Chondrocyte (in vitro differentiated cells): ENCODE measurements around the gene DAB2IP. TPM values are rescaled to one million over a fixed set of nuclear protein-coding genes. Genes with fewer than 3 reads are reported as not detected.

Source experiments
- DNase-seq: peaks from one replicate; pipeline ENCODE4 v3.0.0; 2021; ENCODE audit warnings: mixed read lengths, low spot score
- H3K27ac Mint-ChIP-seq: one replicate; pipeline ENCODE4 v1.8.0; 2021; ENCODE audit warnings: mild to moderate bottlenecking, moderate library complexity, mixed read lengths; ENCODE audit not compliant: unreplicated experiment
- H3K27me3 Mint-ChIP-seq: 2 replicates; pipeline ENCODE4 v1.8.0; 2021; ENCODE audit warnings: low read depth, mixed read lengths
- H3K36me3 Mint-ChIP-seq: 2 replicates; pipeline ENCODE4 v1.8.0; 2021; ENCODE audit warnings: low read depth, mixed read lengths
- H3K4me1 Mint-ChIP-seq: 2 replicates; pipeline ENCODE4 v1.8.0; 2021; ENCODE audit warnings: low read depth, mild to moderate bottlenecking, mixed read lengths
- H3K4me3 Mint-ChIP-seq: one replicate; pipeline ENCODE4 v1.8.0; 2021; ENCODE audit warnings: mild to moderate bottlenecking, moderate library complexity, mixed read lengths; ENCODE audit not compliant: unreplicated experiment
- H3K9me3 Mint-ChIP-seq: 2 replicates; pipeline ENCODE4 v1.8.0; 2021; ENCODE audit warnings: low read depth, mixed read lengths
- total RNA-seq: library from RNA; stranded (reverse); gene quantifications from 3 replicates; pipeline ENCODE4 v1.2.1, GENCODE V29; 2021
- TF ChIP-seq, protein P1 (sequence below): fragments of 200-600 bp; sonication (generic); IDR thresholded peaks from 2 replicates; pipeline ENCODE4 v1.5.0; 2021; ENCODE audit warnings: antibody characterized with exemption, mild to moderate bottlenecking, moderate library complexity

The DAB2IP gene
- total RNA-seq, 1 donor from 2014 or later, result 58.5 TPM

DNA sequence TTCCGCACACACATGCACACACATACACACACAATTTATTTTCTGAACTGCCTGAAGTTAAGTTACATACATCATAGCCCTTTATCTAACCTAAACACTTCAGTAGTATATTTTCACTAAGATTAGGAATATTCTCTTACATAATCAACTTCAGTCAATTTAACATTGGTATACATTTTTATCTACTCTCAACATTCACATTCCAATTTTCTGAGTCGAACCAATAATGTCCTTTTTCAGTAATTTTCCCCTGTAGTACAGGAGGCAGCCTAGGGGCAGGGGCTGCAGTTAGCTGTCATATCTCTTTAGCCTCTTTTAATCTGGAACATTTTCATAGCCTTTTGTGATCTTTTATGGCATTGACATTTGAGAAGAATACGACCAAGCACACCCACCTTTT lies 150.1 kb downstream of the DAB2IP start:
- H3K36me3 Mint-ChIP-seq, result peaks cover 6% of the 10 kb centered on the region
- no peak overlapping the region for H3K4me3 Mint-ChIP-seq
- no peaks in the 10 kb centered on the region for H3K4me1 Mint-ChIP-seq
- H3K27ac Mint-ChIP-seq, result no peak overlapping the region
- H3K27me3 Mint-ChIP-seq, result peaks cover 9% of the 10 kb centered on the region
- TF ChIP-seq, protein P1, sequence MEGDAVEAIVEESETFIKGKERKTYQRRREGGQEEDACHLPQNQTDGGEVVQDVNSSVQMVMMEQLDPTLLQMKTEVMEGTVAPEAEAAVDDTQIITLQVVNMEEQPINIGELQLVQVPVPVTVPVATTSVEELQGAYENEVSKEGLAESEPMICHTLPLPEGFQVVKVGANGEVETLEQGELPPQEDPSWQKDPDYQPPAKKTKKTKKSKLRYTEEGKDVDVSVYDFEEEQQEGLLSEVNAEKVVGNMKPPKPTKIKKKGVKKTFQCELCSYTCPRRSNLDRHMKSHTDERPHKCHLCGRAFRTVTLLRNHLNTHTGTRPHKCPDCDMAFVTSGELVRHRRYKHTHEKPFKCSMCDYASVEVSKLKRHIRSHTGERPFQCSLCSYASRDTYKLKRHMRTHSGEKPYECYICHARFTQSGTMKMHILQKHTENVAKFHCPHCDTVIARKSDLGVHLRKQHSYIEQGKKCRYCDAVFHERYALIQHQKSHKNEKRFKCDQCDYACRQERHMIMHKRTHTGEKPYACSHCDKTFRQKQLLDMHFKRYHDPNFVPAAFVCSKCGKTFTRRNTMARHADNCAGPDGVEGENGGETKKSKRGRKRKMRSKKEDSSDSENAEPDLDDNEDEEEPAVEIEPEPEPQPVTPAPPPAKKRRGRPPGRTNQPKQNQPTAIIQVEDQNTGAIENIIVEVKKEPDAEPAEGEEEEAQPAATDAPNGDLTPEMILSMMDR, result no peak
- peaks cover 14% of the 10 kb centered on the region for H3K9me3 Mint-ChIP-seq
- DNase-seq, result no peak

DNA sequence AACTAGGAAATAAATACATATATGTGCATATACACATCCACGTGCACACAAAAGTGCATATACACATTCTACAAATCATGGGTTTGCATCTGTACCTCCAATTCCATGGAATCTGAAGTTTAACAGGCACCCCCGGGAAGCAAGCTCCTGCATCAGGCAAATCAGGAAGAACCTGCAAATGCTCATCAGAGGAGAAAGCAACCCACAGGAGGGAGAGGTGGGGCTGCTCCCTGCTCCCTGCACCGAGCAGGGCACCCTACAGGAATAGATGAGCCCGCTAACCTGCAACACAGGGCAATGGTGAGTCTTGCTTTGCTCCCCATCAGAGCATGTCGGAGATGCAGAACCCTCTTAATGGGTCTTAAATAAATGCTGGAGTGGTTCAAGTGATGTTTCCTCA lies 151.3 kb downstream of the DAB2IP start:
- Mint-ChIP-seq H3K4me1 (no peaks in the 10 kb centered on the region), H3K27me3 (peaks cover 9% of the 10 kb centered on the region), H3K4me3 (no peak overlapping the region), H3K9me3 (peaks cover 14% of the 10 kb centered on the region), H3K27ac (no peak overlapping the region), H3K36me3 (peaks cover 6% of the 10 kb centered on the region)
- no peak for DNase-seq
- TF ChIP-seq, protein P1, result no peak

DNA sequence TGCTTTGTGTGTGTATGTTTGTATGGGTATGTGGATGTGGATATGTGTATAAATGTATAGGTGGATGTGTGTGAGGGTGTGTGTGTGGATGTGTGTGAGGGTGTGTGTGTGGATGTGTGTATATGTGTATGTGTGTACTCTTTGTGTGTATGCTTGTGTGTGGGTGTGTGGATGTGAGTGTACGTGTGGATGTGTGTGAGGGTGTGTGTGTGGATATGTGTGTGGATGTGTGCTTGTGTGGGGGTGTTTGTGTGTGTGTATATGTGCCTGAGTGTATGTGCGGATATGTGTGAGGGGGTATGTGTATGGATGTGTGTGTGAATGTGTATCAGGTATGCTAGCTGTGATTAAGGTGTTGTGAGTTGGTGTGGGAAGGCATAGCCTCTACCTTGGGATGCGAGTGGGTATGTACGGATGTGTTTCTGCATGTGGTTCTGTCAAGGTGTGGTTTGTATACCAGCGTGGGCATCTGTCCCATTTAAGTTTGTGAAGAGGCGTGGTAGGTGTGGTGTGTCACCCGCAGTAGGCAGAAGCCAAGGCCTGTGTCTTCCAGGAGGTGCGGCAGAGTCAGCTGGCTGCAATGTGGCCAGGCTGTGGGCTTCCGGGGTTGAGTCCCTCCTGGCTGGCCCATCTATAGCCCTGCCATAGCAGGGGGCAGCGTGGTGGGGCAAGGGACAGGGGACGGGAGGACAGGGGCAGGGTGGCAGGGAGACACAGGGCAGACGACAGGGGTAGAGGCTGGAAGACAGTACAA lies 155.8 kb downstream of the DAB2IP start:
- Mint-ChIP-seq H3K9me3 (peaks cover 14% of the 10 kb centered on the region), H3K4me3 (no peak overlapping the region), H3K27me3 (peaks cover 6% of the 10 kb centered on the region), H3K36me3 (peaks cover 6% of the 10 kb centered on the region), H3K4me1 (no peaks in the 10 kb centered on the region), H3K27ac (no peak overlapping the region)
- no peak for DNase-seq
- TF ChIP-seq, protein P1, result no peak

DNA sequence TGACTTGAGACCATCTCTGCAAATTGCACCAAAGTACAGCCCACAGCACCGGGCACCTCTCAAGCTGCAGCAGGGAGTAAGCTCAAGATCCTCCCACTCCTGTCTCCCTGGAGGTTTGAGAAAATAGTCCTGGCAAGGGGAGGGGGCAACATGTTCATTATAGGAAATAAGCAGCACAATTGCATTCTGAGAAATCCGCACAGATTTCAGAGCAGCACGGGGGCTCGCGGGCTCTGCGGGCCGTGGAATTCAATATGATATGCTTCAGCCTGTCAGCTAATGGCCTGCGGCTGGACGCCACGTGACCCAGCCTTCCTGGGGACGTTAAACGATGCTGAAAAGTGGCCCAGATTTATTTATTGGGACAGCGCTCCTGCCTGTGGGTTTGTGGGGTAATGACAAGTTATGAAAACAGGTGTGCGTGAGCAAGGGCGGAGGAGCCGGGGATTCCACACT lies 156.4 kb downstream of the DAB2IP start:
- Mint-ChIP-seq H3K4me3 (no peak overlapping the region), H3K36me3 (peaks cover 6% of the 10 kb centered on the region), H3K27ac (no peak overlapping the region), H3K9me3 (peaks cover 14% of the 10 kb centered on the region), H3K27me3 (peaks cover 2% of the 10 kb centered on the region), H3K4me1 (no peaks in the 10 kb centered on the region)
- TF ChIP-seq, protein P1, result no peak
- DNase-seq, result no peak

DNA sequence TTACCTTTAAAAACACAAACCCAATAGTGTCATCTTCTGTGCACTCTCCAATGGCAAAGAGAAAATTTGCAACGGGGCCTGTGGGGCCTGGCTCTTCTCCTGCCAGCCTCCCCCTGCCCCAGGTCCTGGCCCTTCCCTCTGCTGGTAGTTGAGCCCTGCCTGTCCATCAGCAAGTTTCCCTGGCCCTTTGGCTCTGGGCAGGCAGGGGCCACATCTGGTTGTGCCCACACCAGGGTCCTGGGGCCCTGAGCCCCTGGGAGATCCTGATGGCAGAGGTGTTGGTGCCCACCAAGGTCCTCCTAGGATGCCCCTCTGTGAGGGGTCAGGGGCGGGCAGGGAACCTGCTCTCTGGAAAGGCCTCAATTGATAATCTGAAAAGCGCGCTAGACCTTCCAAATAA lies 157.3 kb downstream of the DAB2IP start:
- Mint-ChIP-seq H3K27me3 (no peaks in the 10 kb centered on the region), H3K27ac (no peak overlapping the region), H3K36me3 (peaks cover 6% of the 10 kb centered on the region), H3K9me3 (peaks cover 14% of the 10 kb centered on the region), H3K4me3 (no peak overlapping the region), H3K4me1 (no peaks in the 10 kb centered on the region)
- DNase-seq, result no peak
- TF ChIP-seq, protein P1, result no peak
